PFSK-1 (cell line): ENCODE measurements around the gene SOD1.

Experiments
- POLR2AphosphoS5 ChIP-seq: IDR thresholded peaks from 2 replicates; pipeline ENCODE4 v1.6.1; 2012; ENCODE audit warnings: low read depth, mild to moderate bottlenecking, control low read depth, low read length, moderate library complexity
- TAF1 ChIP-seq: IDR thresholded peaks from 2 replicates; pipeline ENCODE4 v1.6.1; 2012; ENCODE audit warnings: low read length, control low read depth, borderline replicate concordance; ENCODE audit not compliant: insufficient read depth

GRCh38 chr21:31714741-31715365 is 55.4 kb downstream of the SOD1 start:
- TF ChIP-seq TAF1 (no peak), POLR2AphosphoS5 (no peak)
